CD4-positive, alpha-beta memory T cell (primary cell): ENCODE measurements around the gene KCNS1. TPM values are rescaled to one million over a fixed set of nuclear protein-coding genes. Genes with fewer than 3 reads are reported as not detected.

Source experiments
- CTCF ChIA-PET: fragments of 350-600 bp; sonication (Branson Sonifier 250); formaldehyde crosslinking; loops from one replicate; lab custom pipeline; 2021; ENCODE audit warnings: inconsistent platforms; ENCODE audit not compliant: partially characterized antibody; lab: Charles Lee
- POLR2A ChIA-PET: fragments of 350-600 bp; sonication (Branson Sonifier 250); formaldehyde crosslinking; loops from one replicate; lab custom pipeline; 2021; ENCODE audit not compliant: partially characterized antibody; lab: Charles Lee
- DNase-seq, 5 donors: peaks; one replicate each; pipeline versions ENCODE4 v3.0.0 to v3.0.0-alpha.2; 2020 to 2022; ENCODE audit warnings: mixed read lengths in 1 of 5
- H3K27ac ChIP-seq: one replicate; pipeline ENCODE4 v1.7.0; 2013; ENCODE audit warnings: low read depth, low read length
- H3K27me3 ChIP-seq: 2 replicates; pipeline ENCODE4 v1.7.0; 2013; ENCODE audit warnings: mild to moderate bottlenecking, low read length, moderate library complexity; ENCODE audit not compliant: insufficient read depth
- H3K36me3 ChIP-seq: 2 replicates; pipeline ENCODE4 v1.7.0; 2013; ENCODE audit warnings: mild to moderate bottlenecking, low read length, moderate library complexity; ENCODE audit not compliant: insufficient read depth
- H3K4me1 ChIP-seq: 2 replicates; pipeline ENCODE4 v1.7.0; 2013; ENCODE audit warnings: mild to moderate bottlenecking, low read length, moderate library complexity; ENCODE audit not compliant: insufficient read depth
- H3K4me3 ChIP-seq, 2 donors: one replicate each; pipeline ENCODE4 v1.7.0; 2013; ENCODE audit warnings: low read length in 2 of 2, mild to moderate bottlenecking in 1 of 2
- H3K9me3 ChIP-seq, 2 donors: one replicate each; pipeline ENCODE4 v1.7.0; 2013; ENCODE audit warnings: low read length in 2 of 2, control low read depth in 1 of 2; ENCODE audit not compliant: control insufficient read depth in 1 of 2
- H3K27ac Mint-ChIP-seq, 7 donors: one replicate each; pipeline ENCODE4 v1.8.0; 2020 to 2021; ENCODE audit warnings: mixed read lengths in 7 of 7, mild to moderate bottlenecking in 6 of 7, inconsistent platforms in 3 of 7, moderate library complexity in 3 of 7
- H3K27me3 Mint-ChIP-seq, 2 donors: one replicate each; pipeline ENCODE4 v1.8.0; 2020 to 2021; ENCODE audit warnings: mixed read lengths in 2 of 2
- H3K36me3 Mint-ChIP-seq, 2 donors: one replicate each; pipeline ENCODE4 v1.8.0; 2020 to 2021; ENCODE audit warnings: mixed read lengths in 2 of 2, inconsistent platforms in 1 of 2, mild to moderate bottlenecking in 1 of 2
- H3K4me1 Mint-ChIP-seq, 4 donors: one replicate each; pipeline ENCODE4 v1.8.0; 2020 to 2021; ENCODE audit warnings: mixed read lengths in 4 of 4, mild to moderate bottlenecking in 1 of 4
- H3K4me3 Mint-ChIP-seq, 8 donors: one replicate each; pipeline ENCODE4 v1.8.0; 2020 to 2021; ENCODE audit warnings: mixed read lengths in 8 of 8, mild to moderate bottlenecking in 7 of 8, moderate library complexity in 6 of 8, inconsistent platforms in 3 of 8
- H3K9me3 Mint-ChIP-seq, 8 donors: one replicate each; pipeline ENCODE4 v1.8.0; 2020 to 2021; ENCODE audit warnings: mixed read lengths in 8 of 8, mild to moderate bottlenecking in 5 of 8, inconsistent platforms in 3 of 8, moderate library complexity in 1 of 8
- intact Hi-C: fragments of 100-400 bp; cut with micrococcal nuclease; formaldehyde crosslinking; loops from one replicate; pipeline ENCODE4 v1.15.1; 2023
- polyA plus RNA-seq, 2 donors: library from polyadenylated mRNA; unstranded; fragments of 300-500 nt; fragmentation: Illumina TruSeq; gene quantifications; one replicate each; pipeline ENCODE4 v1.2.3, GENCODE V29; 2021
- total RNA-seq, 2 experiments: library from RNA; stranded (reverse); gene quantifications; one replicate each; pipeline ENCODE4 v1.2.3, GENCODE V29; 2021

KCNS1 gene
- total and polyA plus RNA-seq, 4 experiments from 2014 or later, result 0.09 to 0.16 TPM; not detected in 2

DNA sequence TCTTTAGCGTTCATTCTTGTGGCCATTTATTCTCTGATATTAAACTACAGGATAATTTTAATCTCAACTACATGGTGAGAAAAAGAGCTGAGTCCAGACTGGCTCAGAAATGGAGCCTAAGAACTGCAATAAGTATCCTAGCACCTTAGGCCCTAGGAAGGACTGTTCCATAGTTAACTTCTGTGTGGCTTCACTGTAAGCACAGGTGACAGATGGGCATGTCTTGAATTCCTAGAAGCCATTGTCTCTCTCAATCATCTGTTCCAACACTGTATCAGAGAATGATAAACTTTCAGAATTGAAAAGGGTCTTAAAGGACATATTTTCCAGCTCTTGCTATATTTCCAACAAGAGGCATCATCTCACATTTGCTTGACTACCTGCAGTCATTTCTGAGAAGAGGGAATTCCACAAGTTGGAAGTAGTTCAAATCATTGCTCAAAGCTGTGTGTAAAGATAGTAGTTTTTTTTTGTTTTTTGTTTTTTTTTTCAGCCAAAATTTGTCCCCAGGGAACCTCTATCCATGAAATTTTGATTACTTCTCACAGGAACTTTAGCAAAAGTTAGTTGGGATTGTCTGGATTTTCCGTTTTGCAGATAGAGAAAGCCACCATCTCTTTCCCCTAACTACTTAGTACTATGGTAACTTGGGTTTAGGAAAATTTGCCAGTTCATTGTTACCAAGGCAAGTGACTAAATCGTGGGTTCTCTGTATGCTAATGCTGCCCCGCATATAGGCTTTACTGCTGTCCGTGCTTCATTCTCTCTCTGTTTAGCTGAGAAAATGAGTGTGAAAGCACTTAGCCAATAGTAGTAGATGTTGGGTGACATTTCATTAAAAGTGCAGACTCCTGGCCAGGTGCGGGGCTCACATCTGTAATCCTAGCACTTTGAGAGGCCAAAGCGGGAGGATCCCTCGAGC is 47.2 kb downstream of the KCNS1 start:
- no peak overlapping the region for H3K4me3 ChIP-seq
- DNase-seq, result no peak
- ChIA-PET CTCF (interaction anchor here (1.1 to 6.0 kb wide), 3 partner anchors 11 to 39 kb away, joined by 4 to 36 read pairs (median 4); no protein-coding TSS in a partner anchor), POLR2A (interaction anchor here (1.0 to 2.9 kb wide), 5 partner anchors 10 to 87 kb away, joined by 3 to 9 read pairs (median 4); no protein-coding TSS in a partner anchor)
- no peaks in the 10 kb centered on the region for H3K9me3 ChIP-seq
- no peak overlapping the region for H3K27ac ChIP-seq
- peaks cover 32 to 82% of the 10 kb centered on the region in 2 donors for H3K36me3 Mint-ChIP-seq
- peaks cover 86% of the 10 kb centered on the region for H3K4me1 ChIP-seq
- peak overlapping the region in 6 of 8 donors; percentile 17 to 63 (median 28) for H3K4me3 Mint-ChIP-seq
- H3K9me3 Mint-ChIP-seq, result no peaks in the 10 kb centered on the region
- no peaks in the 10 kb centered on the region for H3K27me3 Mint-ChIP-seq
- H3K27ac Mint-ChIP-seq, result peak overlapping the region; percentile 24 to 84 (median 67)
- intact Hi-C loops, result loop anchor here (2.0 to 5.0 kb wide), 2 partner anchors 15 to 36 kb away; no protein-coding TSS in a partner anchor
- peaks cover 64 to 89% (median 80%) of the 10 kb centered on the region in 4 donors for H3K4me1 Mint-ChIP-seq
- no peaks in the 10 kb centered on the region for H3K27me3 ChIP-seq
- peaks cover 36% of the 10 kb centered on the region for H3K36me3 ChIP-seq

DNA sequence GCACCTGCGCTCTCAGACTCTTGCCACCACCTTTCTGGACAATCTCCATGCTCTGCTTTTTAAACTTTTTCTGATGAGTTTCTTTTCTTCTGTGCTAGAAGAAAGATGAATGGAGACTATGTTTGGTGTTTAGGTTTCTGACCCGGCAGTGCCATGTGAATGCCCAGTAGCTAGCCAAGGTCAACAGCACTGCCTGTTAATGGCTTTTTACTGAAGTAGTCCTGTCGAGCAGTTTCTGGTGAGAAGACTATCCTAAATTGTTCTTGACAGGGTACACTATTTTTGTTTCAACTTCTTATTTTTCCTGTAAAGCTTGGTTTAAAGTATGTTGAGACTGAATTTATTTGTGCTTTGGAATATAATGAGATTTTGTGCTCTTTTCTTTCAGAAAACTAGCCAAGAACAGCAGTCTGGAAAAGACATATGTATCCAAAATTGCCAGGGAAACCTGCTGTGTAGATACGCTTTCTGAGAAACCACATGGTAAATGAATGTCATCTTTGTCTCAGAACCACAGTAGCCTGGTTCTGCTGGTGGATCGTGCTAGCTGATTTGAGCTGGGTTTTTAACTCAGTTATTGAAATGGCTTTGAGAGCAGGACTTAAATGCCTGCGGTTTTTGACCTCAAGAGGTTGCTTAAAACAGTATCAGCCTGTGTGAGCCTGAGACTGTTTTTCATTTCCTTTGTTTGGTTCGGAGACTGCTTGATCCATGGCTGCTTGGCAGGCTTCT is 48.1 kb downstream of the KCNS1 start:
- ChIA-PET CTCF (interaction anchor here (1.2 to 6.0 kb wide), 3 partner anchors 10 to 60 kb away, joined by 4 to 36 read pairs (median 4); no protein-coding TSS in a partner anchor), POLR2A (interaction anchor here (1.1 to 2.9 kb wide), 4 partner anchors 9 to 86 kb away, joined by 3 to 9 read pairs (median 4); no protein-coding TSS in a partner anchor)
- Mint-ChIP-seq H3K9me3 (no peaks in the 10 kb centered on the region), H3K27me3 (no peaks in the 10 kb centered on the region), H3K4me1 (peaks cover 62 to 89% (median 78%) of the 10 kb centered on the region in 4 donors), H3K4me3 (peak overlapping the region in 7 of 8 donors; percentile 6 to 63 (median 31)), H3K27ac (peak overlapping the region; percentile 24 to 84 (median 68)), H3K36me3 (peaks cover 37 to 82% of the 10 kb centered on the region in 2 donors)
- no peaks in the 10 kb centered on the region for H3K27me3 ChIP-seq
- H3K4me3 ChIP-seq, result no peak overlapping the region
- intact Hi-C loops, result loop anchor here (2.0 to 5.0 kb wide), 2 partner anchors 16 to 36 kb away; no protein-coding TSS in a partner anchor
- peaks cover 86% of the 10 kb centered on the region for H3K4me1 ChIP-seq
- peak; percentile 15 to 34 (median 21) for DNase-seq
- peak overlapping the region; percentile 5 for H3K27ac ChIP-seq
- H3K36me3 ChIP-seq, result peaks cover 35% of the 10 kb centered on the region
- H3K9me3 ChIP-seq, result no peaks in the 10 kb centered on the region

DNA sequence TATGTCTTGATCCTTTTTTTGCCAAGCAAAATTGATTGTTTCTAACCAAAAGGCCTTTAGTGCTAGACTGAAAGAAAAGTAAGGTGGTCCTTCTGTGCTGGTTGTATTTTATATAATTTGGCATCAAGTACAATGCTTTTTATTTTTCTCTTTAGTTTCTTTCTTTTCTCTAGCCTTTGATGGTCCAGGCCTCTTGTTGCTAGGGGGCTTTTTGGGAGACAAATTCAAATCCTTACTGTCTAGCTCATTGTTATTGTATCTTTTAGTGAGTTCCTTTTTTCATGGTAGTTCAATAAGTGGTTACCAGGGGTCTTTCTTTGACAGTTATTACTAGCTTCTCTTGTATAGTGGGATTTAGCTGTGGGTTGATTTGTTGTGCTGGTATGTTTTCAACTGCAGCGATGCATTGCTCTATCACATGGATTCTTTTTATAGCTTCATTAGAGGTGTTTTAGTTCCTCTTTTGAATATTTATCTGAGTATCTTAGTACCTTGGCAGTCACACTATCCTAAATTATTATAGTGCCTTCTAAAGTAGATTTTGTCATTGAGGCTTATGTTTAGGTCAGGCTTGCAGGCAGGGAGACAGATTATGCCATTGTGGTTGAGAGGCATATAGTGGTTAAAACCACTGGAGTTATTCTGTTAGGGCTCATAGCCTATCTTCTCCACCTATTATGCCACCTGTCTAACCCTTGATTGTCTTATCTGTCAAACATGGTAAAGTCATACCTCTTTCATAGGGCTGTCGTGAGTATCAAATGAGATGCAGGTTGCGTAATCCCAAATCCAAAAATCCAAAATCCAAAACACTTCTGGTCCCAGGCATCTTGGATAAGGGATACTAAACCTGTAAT is 49.5 kb downstream of the KCNS1 start:
- H3K4me3 ChIP-seq, result no peak overlapping the region
- no peaks in the 10 kb centered on the region for H3K27me3 ChIP-seq
- Mint-ChIP-seq H3K27me3 (no peaks in the 10 kb centered on the region), H3K4me3 (peak overlapping the region in 7 of 8 donors; percentile 26 to 77 (median 51)), H3K4me1 (peaks cover 62 to 88% (median 80%) of the 10 kb centered on the region in 4 donors), H3K27ac (peak overlapping the region in 6 of 7 donors; percentile 24 to 91 (median 71)), H3K9me3 (no peaks in the 10 kb centered on the region), H3K36me3 (peaks cover 32 to 80% of the 10 kb centered on the region in 2 donors)
- intact Hi-C loops, result loop anchor here (2.0 to 5.0 kb wide), 2 partner anchors 17 to 34 kb away; no protein-coding TSS in a partner anchor
- peaks cover 82% of the 10 kb centered on the region for H3K4me1 ChIP-seq
- H3K9me3 ChIP-seq, result no peaks in the 10 kb centered on the region
- ChIA-PET CTCF (interaction anchor here (0.9 to 6.0 kb wide), 8 partner anchors 9 to 242 kb away, joined by 3 to 36 read pairs (median 6); partner anchors contain the start of gene TOMM34), POLR2A (interaction anchor here (0.6 to 2.0 kb wide), 4 partner anchors 10 to 122 kb away, joined by 3 to 8 read pairs (median 3); partner anchors contain the start of gene TOMM34)
- DNase-seq, result no peak
- H3K36me3 ChIP-seq, result peaks cover 35% of the 10 kb centered on the region
- H3K27ac ChIP-seq, result peak overlapping the region; percentile 22

DNA sequence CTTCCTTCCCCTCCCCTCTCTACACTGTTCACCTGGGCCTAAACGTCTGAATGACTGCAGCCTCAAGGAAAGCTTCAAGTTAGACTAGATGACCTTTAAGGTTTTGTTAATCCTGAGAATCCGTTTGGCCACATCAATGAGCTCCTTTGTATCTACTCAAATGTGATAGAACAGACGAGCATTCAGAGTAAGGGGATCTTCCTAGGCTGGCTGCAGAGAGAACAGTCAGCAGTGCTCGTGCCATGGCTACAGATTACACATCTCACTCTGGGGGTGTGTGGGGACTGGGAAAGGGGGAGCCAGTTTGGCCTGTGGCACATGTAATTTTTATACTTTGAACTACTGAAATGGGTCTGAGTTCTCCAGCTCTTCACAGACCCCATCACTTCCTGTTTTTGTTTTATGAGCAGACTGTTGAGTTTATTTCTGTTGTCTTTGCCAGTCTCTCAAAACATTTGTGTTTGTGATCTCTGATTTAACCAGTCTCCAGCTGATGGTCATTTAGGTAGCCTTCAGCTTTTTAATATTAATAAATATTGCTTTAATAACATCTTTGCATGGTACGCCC is 50.9 kb downstream of the KCNS1 start:
- DNase-seq, result no peak
- peak overlapping the region; percentile 1 for H3K27ac ChIP-seq
- peaks cover 59 to 81% (median 74%) of the 10 kb centered on the region in 4 donors for H3K4me1 Mint-ChIP-seq
- H3K9me3 ChIP-seq, result no peaks in the 10 kb centered on the region
- peaks cover 27 to 71% of the 10 kb centered on the region in 2 donors for H3K36me3 Mint-ChIP-seq
- peaks cover 36% of the 10 kb centered on the region for H3K36me3 ChIP-seq
- H3K27me3 Mint-ChIP-seq, result no peaks in the 10 kb centered on the region
- peak overlapping the region; percentile 61 to 92 (median 85) for H3K27ac Mint-ChIP-seq
- peak overlapping the region; percentile 49 to 76 (median 66) for H3K4me3 Mint-ChIP-seq
- no peaks in the 10 kb centered on the region for H3K9me3 Mint-ChIP-seq
- peak overlapping the region in 1 of 2 donors; percentile 16 for H3K4me3 ChIP-seq
- intact Hi-C loops, result loop anchor here (5.0 kb wide), 1 partner anchor 33 kb away; no protein-coding TSS in a partner anchor
- CTCF ChIA-PET, result interaction anchor here (0.6 to 6.0 kb wide), 11 partner anchors 7 to 1076 kb away, joined by 3 to 36 read pairs (median 5); partner anchors contain the start of gene TOMM34
- POLR2A ChIA-PET, result interaction anchor here (0.7 to 2.0 kb wide), 5 partner anchors 8 to 90 kb away, joined by 3 to 8 read pairs (median 4); partner anchors contain the start of gene TOMM34
- peaks cover 84% of the 10 kb centered on the region for H3K4me1 ChIP-seq
- no peaks in the 10 kb centered on the region for H3K27me3 ChIP-seq

DNA sequence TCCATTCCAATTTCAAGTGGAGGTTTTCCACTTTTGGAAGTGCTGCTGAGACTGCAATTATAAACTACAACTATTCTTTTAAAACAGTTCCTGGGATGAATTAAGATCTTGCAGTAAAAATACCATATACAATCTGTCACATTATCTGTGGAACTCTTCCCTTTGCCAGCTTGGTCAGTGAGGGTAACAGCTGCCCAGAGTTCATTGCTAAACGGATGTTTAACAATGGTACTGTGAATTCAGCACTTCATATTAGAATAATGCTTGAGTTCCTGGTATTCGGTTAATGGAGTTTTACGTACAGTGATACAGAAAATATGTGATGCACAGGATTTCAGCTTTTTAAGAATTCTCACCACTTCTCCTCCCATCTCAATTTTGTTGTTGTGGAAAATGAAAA is 51.5 kb downstream of the KCNS1 start:
- POLR2A ChIA-PET, result interaction anchor here (1.0 to 1.6 kb wide), 2 partner anchors 34 to 37 kb away, joined by 3 to 5 read pairs; no protein-coding TSS in a partner anchor
- CTCF ChIA-PET, result interaction anchor here (0.8 to 3.2 kb wide), 7 partner anchors 10 to 244 kb away, joined by 3 to 16 read pairs (median 5); partner anchors contain the start of gene TOMM34
- peaks cover 35% of the 10 kb centered on the region for H3K36me3 ChIP-seq
- Mint-ChIP-seq H3K27ac (peak overlapping the region; percentile 61 to 92 (median 85)), H3K9me3 (no peaks in the 10 kb centered on the region), H3K36me3 (peaks cover 23 to 66% of the 10 kb centered on the region in 2 donors), H3K27me3 (no peaks in the 10 kb centered on the region), H3K4me1 (peaks cover 55 to 78% (median 70%) of the 10 kb centered on the region in 4 donors), H3K4me3 (peak overlapping the region; percentile 49 to 76 (median 66))
- peaks cover 83% of the 10 kb centered on the region for H3K4me1 ChIP-seq
- H3K9me3 ChIP-seq, result no peaks in the 10 kb centered on the region
- intact Hi-C loops, result no loop called here
- no peaks in the 10 kb centered on the region for H3K27me3 ChIP-seq
- H3K4me3 ChIP-seq, result no peak overlapping the region
- DNase-seq, result no peak
- peak overlapping the region; percentile 1 for H3K27ac ChIP-seq
